ENCODE data around the gene TXN2. TPM values are rescaled to one million over a fixed set of nuclear protein-coding genes. Genes with fewer than 3 reads are reported as not detected.
A peak's percentile ranks its signal among the peaks of the same experiment; 100 is the strongest.

Gene TXN2
- total and polyA plus RNA-seq, 2 of the 4 experiments (the other 2 are of a cell fraction) = 49.6 to 166 TPM

DNA sequence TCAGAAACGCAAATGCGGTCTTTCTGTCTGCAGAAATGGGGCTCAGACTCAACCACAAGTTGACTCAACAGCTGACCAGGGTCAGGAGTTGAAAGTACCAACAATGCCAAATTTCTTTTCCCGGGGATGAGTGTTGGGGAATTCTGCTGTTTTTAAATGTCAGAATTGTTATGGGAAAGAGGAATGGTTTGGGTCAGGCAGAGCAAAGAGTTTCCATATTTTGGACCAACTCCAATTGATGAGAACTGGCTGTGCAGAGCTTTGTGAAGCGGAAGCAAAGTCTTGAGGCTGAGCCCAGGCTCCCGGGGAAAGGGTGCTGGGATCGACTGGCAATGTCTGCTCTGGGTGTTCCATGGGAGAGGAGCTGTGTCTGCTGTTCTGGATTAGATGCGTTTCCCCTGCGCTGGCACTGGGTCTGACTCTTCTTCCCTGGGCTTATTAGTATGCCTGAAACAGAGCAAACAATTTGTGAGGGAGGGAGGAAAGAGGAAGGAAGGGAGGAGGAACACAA, 36.2 kb downstream of the TXN2 start:
- Histone ChIP-seq H3K36me3 (ENCODE audit: control insufficient read depth, insufficient read depth, low read length) (no peaks in the 10 kb centered on the region), H3K14ac (replicated peaks; ENCODE audit: low read depth, low read length) (peak overlapping the region; percentile 90), H2AFZ (replicated peaks; ENCODE audit: low read length, poor library complexity) (peak overlapping the region; percentile 64), H3K27me3 (ENCODE audit: control insufficient read depth, insufficient read depth, low read length) (no peaks in the 10 kb centered on the region), H2BK5ac (ENCODE audit: low read depth, low read length, poor library complexity, severe bottlenecking) (peak overlapping the region; percentile 74), H3K23ac (ENCODE audit: low read depth, low read length) (peak overlapping the region; percentile 85; the same call in 1 of the 2 replicates), H3K79me1 (ENCODE audit: low read depth in 1 of 2, low read length in 2 of 2) (peaks cover 0 to 31% of the 10 kb centered on the region in 2 experiments; a peak in 3 of 4 replicates), H2AK9ac (replicated peaks; ENCODE audit: low read depth, low read length, poor library complexity) (peak overlapping the region; percentile 7), H4K20me1 (ENCODE audit: insufficient read depth, low read length) (no peaks in the 10 kb centered on the region; the same call in 1 of the 2 replicates), H2BK20ac (ENCODE audit: low read depth, low read length) (peak overlapping the region; percentile 66), H3K9me1 (ENCODE audit: insufficient read depth, low read length) (peaks cover 7% of the 10 kb centered on the region), H4K91ac (ENCODE audit: insufficient read depth, low read depth, low read length) (peak overlapping the region; percentile 67), H4K5ac (ENCODE audit: low read depth, low read length) (peak overlapping the region; percentile 76), H3K4me3 (ENCODE audit: insufficient read depth, low read depth, low read length) (no peak overlapping the region), H3K56ac (ENCODE audit: extremely low read depth, insufficient read depth, low read length) (peak overlapping the region; percentile 22), H2BK15ac (ENCODE audit: low read depth, low read length) (peak overlapping the region; percentile 87), H2BK120ac (ENCODE audit: low read depth, low read length) (peak overlapping the region; percentile 90), H2AK5ac (ENCODE audit: low read depth, low read length) (peak overlapping the region; percentile 81), H4K8ac (ENCODE audit: low read depth in 2 of 2, low read length in 2 of 2) (peak overlapping the region; percentile 36 to 81), H3K9ac (ENCODE audit: low read depth, low read length) (peak overlapping the region; percentile 1; the same call in 1 of the 2 replicates), H3K4me1 (ENCODE audit: control insufficient read depth, insufficient read depth, low read length) (peaks cover 12% of the 10 kb centered on the region), H3K4me2 (ENCODE audit: low read depth, low read length) (0 out of 2 replicates have a peak overlapping the region, but pooled peaks have one; percentile 30), H3K27ac (ENCODE audit: insufficient read depth, low read length) (peak overlapping the region; percentile 88), H3K4ac (ENCODE audit: low read depth, low read length) (peak overlapping the region; percentile 88), H3K9me3 (ENCODE audit: control insufficient read depth, insufficient read depth, low read length) (peaks cover 4% of the 10 kb centered on the region; the same call in 1 of the 2 replicates), H3K18ac (ENCODE audit: low read depth, low read length) (peak overlapping the region; percentile 92)
- WGBS, 2 experiments (ENCODE audit: extremely low coverage in 2 of 2, insufficient read length in 1 of 2) = no CpG with 5 or more reads among the region's 8 CpGs
- no TSS peak for BruUV-seq (replicated peaks)
- in situ Hi-C loops (cut with MboI; ENCODE audit: low sequenced_read_pairs) (no loop called here), dilution Hi-C loops (cut with HindIII; ENCODE audit: low sequenced_read_pairs, unreplicated experiment) (no loop called here), intact Hi-C loops (cut with micrococcal nuclease) (loop anchor here (1.0 kb wide), 1 partner anchor 57 kb away; no protein-coding TSS in a partner anchor)
- CTCF ChIA-PET = no interaction called here
- ATAC-seq (ENCODE audit: low read depth) (peak; percentile 75), DNase-seq (peak; percentile 97)
- POLR2A ChIA-PET (ENCODE audit: unreplicated experiment) = interaction anchor here (0.6 to 1.0 kb wide), 3 partner anchors 57 to 999 kb away, joined by 4 to 7 read pairs (median 5); partner anchors contain the start of gene MYH9
- TF ChIP-seq POLR2A (IDR thresholded peaks at IDR 0.05; ENCODE audit: low read depth, low read length) = no peak
- TF ChIP-seq, protein P1, sequence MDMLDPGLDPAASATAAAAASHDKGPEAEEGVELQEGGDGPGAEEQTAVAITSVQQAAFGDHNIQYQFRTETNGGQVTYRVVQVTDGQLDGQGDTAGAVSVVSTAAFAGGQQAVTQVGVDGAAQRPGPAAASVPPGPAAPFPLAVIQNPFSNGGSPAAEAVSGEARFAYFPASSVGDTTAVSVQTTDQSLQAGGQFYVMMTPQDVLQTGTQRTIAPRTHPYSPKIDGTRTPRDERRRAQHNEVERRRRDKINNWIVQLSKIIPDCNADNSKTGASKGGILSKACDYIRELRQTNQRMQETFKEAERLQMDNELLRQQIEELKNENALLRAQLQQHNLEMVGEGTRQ (IDR thresholded peaks at IDR 0.05; ENCODE audit: low read depth, low read length) = peak; percentile 7; the same call in 1 of the 2 replicates
- TF ChIP-seq CHD1 (IDR thresholded peaks at IDR 0.05; ENCODE audit: low read depth, low read length) = no peak
- TF ChIP-seq, protein P2, sequence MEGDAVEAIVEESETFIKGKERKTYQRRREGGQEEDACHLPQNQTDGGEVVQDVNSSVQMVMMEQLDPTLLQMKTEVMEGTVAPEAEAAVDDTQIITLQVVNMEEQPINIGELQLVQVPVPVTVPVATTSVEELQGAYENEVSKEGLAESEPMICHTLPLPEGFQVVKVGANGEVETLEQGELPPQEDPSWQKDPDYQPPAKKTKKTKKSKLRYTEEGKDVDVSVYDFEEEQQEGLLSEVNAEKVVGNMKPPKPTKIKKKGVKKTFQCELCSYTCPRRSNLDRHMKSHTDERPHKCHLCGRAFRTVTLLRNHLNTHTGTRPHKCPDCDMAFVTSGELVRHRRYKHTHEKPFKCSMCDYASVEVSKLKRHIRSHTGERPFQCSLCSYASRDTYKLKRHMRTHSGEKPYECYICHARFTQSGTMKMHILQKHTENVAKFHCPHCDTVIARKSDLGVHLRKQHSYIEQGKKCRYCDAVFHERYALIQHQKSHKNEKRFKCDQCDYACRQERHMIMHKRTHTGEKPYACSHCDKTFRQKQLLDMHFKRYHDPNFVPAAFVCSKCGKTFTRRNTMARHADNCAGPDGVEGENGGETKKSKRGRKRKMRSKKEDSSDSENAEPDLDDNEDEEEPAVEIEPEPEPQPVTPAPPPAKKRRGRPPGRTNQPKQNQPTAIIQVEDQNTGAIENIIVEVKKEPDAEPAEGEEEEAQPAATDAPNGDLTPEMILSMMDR (conservative IDR thresholded peaks at IDR 0.05; ENCODE audit: low read depth, low read length) = no peak
- TF ChIP-seq MAZ (IDR thresholded peaks at IDR 0.05; ENCODE audit: borderline replicate concordance, low read depth, low read length) = 0 out of 2 replicates have a peak, but pooled peaks have one; percentile 50
- TF ChIP-seq ELK1 (IDR thresholded peaks at IDR 0.05; ENCODE audit: borderline replicate concordance, low read depth, low read length) = no peak
- peak; percentile 63 for TF ChIP-seq BHLHE40 (IDR thresholded peaks at IDR 0.05; ENCODE audit: low read depth, low read length)
- peak; percentile 23; the same call in 1 of the 2 replicates for TF ChIP-seq MAFK (IDR thresholded peaks at IDR 0.05; ENCODE audit: low read depth, low read length)
- TF ChIP-seq RCOR1 (IDR thresholded peaks at IDR 0.05; ENCODE audit: insufficient replicate concordance, low read length) = no peak
- TF ChIP-seq RAD21 (IDR thresholded peaks at IDR 0.05; ENCODE audit: low read length) = no peak
- TF ChIP-seq MXI1 (IDR thresholded peaks at IDR 0.05; ENCODE audit: borderline replicate concordance, low read depth, low read length) = no peak
- TF ChIP-seq FOS (IDR thresholded peaks at IDR 0.05; ENCODE audit: low read depth, low read length) = peak; percentile 56; the same call in 1 of the 2 replicates
- TF ChIP-seq CEBPB (IDR thresholded peaks at IDR 0.05; ENCODE audit: low read depth, low read length) = 0 out of 2 replicates have a peak, but pooled peaks have one; percentile 10
- peak; percentile 63; the same call in 1 of the 2 replicates for TF ChIP-seq NFE2L2 (IDR thresholded peaks at IDR 0.05; ENCODE audit: low read depth, low read length)
- TF ChIP-seq RFX5 (IDR thresholded peaks at IDR 0.05; ENCODE audit: low read depth, low read length) = no peak

Data from IMR-90 (cell line).